Endothelial cell of umbilical vein (primary cell): Measurements from ENCODE around the gene AP4M1.

Experiments
- CTCF ChIP-seq, 2 donors: IDR thresholded peaks; 1 replicate in 1 of 2; 2 replicates in 1 of 2; pipeline ENCODE4 v1.5.1; 2011; ENCODE audit warnings: low read length in 2 of 2, mild to moderate bottlenecking in 2 of 2, moderate library complexity in 2 of 2, control low read depth in 1 of 2, inconsistent platforms in 1 of 2, low read depth in 1 of 2; ENCODE audit not compliant: insufficient read depth in 1 of 2; ENCODE audit errors: extremely low read depth in 1 of 2
- EZH2 ChIP-seq: IDR thresholded peaks from 2 replicates; pipeline ENCODE4 v1.6.1; 2012; ENCODE audit warnings: borderline replicate concordance, low read depth, mild to moderate bottlenecking, moderate library complexity, low read length, inconsistent platforms; ENCODE audit not compliant: severe bottlenecking
- FOS ChIP-seq: IDR thresholded peaks from 2 replicates; pipeline ENCODE4 v1.6.1; 2011; ENCODE audit warnings: mild to moderate bottlenecking, low read length, moderate library complexity, borderline replicate concordance; ENCODE audit not compliant: insufficient read depth
- JUN ChIP-seq: IDR thresholded peaks from 2 replicates; pipeline ENCODE4 v1.6.1; 2011; ENCODE audit warnings: borderline replicate concordance, low read depth; ENCODE audit not compliant: insufficient read length, insufficient read depth
- MYC ChIP-seq: IDR thresholded peaks from one replicate; pipeline ENCODE4 v1.6.1; 2011; ENCODE audit warnings: mild to moderate bottlenecking, low read depth, low read length
- POLR2A ChIP-seq: IDR thresholded peaks from 2 replicates; pipeline ENCODE4 v1.6.1; 2012; ENCODE audit warnings: low read depth, mild to moderate bottlenecking, control low read depth, low read length
- POLR2AphosphoS5 ChIP-seq: IDR thresholded peaks from 2 replicates; pipeline ENCODE4 v1.6.1; 2012; ENCODE audit warnings: low read depth, mild to moderate bottlenecking, control low read depth, low read length, moderate library complexity; ENCODE audit not compliant: insufficient read depth
- TF ChIP-seq, protein P1 (sequence below): IDR thresholded peaks from 2 replicates; pipeline ENCODE4 v1.6.1; 2011; ENCODE audit not compliant: insufficient read depth, insufficient read length

DNA sequence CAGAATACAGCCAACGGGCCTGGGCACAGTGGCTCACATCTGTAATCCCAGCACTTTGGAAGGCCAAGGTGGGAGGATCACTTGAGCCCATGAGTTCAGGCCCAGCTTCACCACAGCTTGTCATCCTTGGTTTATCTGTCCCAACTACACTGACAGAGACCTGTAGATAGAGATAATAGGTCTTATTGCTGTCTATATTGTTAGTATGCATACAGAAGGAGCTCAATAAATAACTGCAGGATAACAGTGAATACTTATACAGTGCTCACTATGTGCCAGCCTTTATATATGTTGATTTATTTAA lies 19.2 kb downstream of the AP4M1 start:
- TF ChIP-seq CTCF (IDR thresholded peaks at IDR 0.05; ENCODE audit: extremely low read depth in 1 of 2, insufficient read depth in 1 of 2, low read depth in 1 of 2, low read length in 2 of 2) (no peak), POLR2A (no peak), EZH2 (no peak), POLR2AphosphoS5 (no peak), FOS (no peak), JUN (no peak), MYC (no peak)
- TF ChIP-seq, protein P1, sequence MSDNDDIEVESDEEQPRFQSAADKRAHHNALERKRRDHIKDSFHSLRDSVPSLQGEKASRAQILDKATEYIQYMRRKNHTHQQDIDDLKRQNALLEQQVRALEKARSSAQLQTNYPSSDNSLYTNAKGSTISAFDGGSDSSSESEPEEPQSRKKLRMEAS = no peak
